Measurements from ENCODE around the gene TBC1D17.

TBC1D17 gene

GRCh38 chr19:49896863-49897621 is 19.5 kb downstream of the TBC1D17 start, which contains the start of gene IL4I1:
IL4I1 (minus strand) TSS chr19:49896887; CDS start chr19:49896160, 727 bp downstream.
- DNase-seq (ENCODE audit: extremely low read depth, low read depth): no peak
- TF ChIP-seq CTCF (IDR thresholded peaks at IDR 0.05; ENCODE audit: low read depth, low read length): no peak

- no peak for TF ChIP-seq CTCF (IDR thresholded peaks at IDR 0.05; ENCODE audit: low read depth, low read length)
- DNase-seq (ENCODE audit: extremely low read depth, low read depth): no peak
Observed at GRCh38 chr19:49904136-49904535, 26.6 kb downstream of the TBC1D17 start.

- DNase-seq (ENCODE audit: extremely low read depth, low read depth): no peak
- TF ChIP-seq CTCF (IDR thresholded peaks at IDR 0.05; ENCODE audit: low read depth, low read length): no peak
Observed at GRCh38 chr19:49906879-49907564, 29.5 kb downstream of the TBC1D17 start.

GRCh38 chr19:49907745-49908446 is 30.4 kb downstream of the TBC1D17 start:
- no peak for DNase-seq (ENCODE audit: extremely low read depth, low read depth)
- no peak for TF ChIP-seq CTCF (IDR thresholded peaks at IDR 0.05; ENCODE audit: low read depth, low read length)

- DNase-seq (ENCODE audit: extremely low read depth, low read depth): no peak
- TF ChIP-seq CTCF (IDR thresholded peaks at IDR 0.05; ENCODE audit: low read depth, low read length): no peak
Observed at GRCh38 chr19:49908480-49909420, 31.2 kb downstream of the TBC1D17 start.

GRCh38 chr19:49910179-49910578 is 32.7 kb downstream of the TBC1D17 start:
- DNase-seq (ENCODE audit: extremely low read depth, low read depth): no peak
- TF ChIP-seq CTCF (IDR thresholded peaks at IDR 0.05; ENCODE audit: low read depth, low read length): no peak

Data from AG09319 (cell line).